Lower lobe of right lung (tissue), 2 donors: Measurements from ENCODE around the gene CEACAM18. TPM values are rescaled to one million over a fixed set of nuclear protein-coding genes. Genes with fewer than 3 reads are reported as not detected.

ENCODE experiments used
- ATAC-seq, 2 donors: fragments of 200-7000 bp; cut with Tn5 transposase; one replicate each; pipeline ENCODE4 v1.9.1; 2020 to 2022; ENCODE audit warnings: mild to moderate bottlenecking in 2 of 2, moderate library complexity in 2 of 2
- DNase-seq: peaks from one replicate; pipeline ENCODE4 v3.0.0-alpha.2; 2020
- H3K27ac ChIP-seq: fragments of 200-600 bp; one replicate; pipeline ENCODE4 v1.8.0; 2022
- H3K27me3 ChIP-seq: fragments of 200-600 bp; one replicate; pipeline ENCODE4 v1.8.0; 2022; ENCODE audit warnings: low read depth
- H3K36me3 ChIP-seq: fragments of 200-600 bp; one replicate; pipeline ENCODE4 v1.8.0; 2022; ENCODE audit warnings: mild to moderate bottlenecking
- H3K4me1 ChIP-seq: fragments of 200-600 bp; one replicate; pipeline ENCODE4 v1.8.0; 2022
- H3K4me3 ChIP-seq: fragments of 200-600 bp; one replicate; pipeline ENCODE4 v1.8.0; 2022; ENCODE audit warnings: mild to moderate bottlenecking
- H3K9me3 ChIP-seq: fragments of 200-600 bp; one replicate; pipeline ENCODE4 v1.8.0; 2022
- intact Hi-C: fragments of 100-400 bp; cut with DNase I; formaldehyde crosslinking; loops from one replicate; pipeline ENCODE4 v1.11.0; 2022
- total RNA-seq: library from RNA; stranded (reverse); fragmentation: NEBNext Ultra II Directional; extraction: Animal tissue kit (Norgen Biotek cat#: 25700); gene quantifications from one replicate; pipeline ENCODE4 v1.2.1, GENCODE V29; 2021
- TF ChIP-seq, protein P1 (sequence below): fragments of 200-600 bp; IDR thresholded peaks from one replicate; pipeline ENCODE4 v1.8.0; 2022; ENCODE audit warnings: antibody characterized with exemption, mild to moderate bottlenecking
- donor health status: DM: no; HTN: yes; CAD: no; lungs with severe emphysema.

CEACAM18 gene
- total RNA-seq, 1 donor from 2014 or later = not detected

DNA sequence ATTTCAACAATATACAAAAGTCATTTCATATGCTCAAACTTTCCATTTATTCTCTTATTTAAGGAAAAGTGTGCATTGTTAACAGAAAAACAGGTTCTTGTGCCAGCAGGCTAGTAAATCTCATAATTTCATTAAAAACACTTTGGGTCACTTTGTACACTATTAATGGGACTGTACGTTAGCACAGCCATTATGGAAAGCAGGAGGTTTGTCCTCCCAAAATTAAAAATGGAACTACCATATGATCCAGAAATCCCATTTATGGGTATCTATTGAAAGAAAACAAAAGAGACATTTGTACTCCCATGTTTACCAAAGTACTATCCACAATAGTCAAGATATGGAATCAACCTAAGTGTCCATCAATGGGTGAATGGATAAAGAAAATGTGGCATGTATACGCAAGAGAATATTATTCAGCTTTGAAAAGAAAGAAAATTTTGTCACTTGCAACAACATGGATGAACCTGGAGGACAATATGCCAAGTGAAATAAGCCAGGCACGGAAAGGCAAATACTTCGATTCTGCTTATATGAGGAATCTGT lies 61.6 kb downstream of the CEACAM18 start:
- intact Hi-C loops = no loop called here
- ATAC-seq (no peak), DNase-seq (no peak)
- TF ChIP-seq, protein P1, sequence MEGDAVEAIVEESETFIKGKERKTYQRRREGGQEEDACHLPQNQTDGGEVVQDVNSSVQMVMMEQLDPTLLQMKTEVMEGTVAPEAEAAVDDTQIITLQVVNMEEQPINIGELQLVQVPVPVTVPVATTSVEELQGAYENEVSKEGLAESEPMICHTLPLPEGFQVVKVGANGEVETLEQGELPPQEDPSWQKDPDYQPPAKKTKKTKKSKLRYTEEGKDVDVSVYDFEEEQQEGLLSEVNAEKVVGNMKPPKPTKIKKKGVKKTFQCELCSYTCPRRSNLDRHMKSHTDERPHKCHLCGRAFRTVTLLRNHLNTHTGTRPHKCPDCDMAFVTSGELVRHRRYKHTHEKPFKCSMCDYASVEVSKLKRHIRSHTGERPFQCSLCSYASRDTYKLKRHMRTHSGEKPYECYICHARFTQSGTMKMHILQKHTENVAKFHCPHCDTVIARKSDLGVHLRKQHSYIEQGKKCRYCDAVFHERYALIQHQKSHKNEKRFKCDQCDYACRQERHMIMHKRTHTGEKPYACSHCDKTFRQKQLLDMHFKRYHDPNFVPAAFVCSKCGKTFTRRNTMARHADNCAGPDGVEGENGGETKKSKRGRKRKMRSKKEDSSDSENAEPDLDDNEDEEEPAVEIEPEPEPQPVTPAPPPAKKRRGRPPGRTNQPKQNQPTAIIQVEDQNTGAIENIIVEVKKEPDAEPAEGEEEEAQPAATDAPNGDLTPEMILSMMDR = no peak
- Histone ChIP-seq H3K4me3 (no peak overlapping the region), H3K36me3 (no peaks in the 10 kb centered on the region), H3K4me1 (no peaks in the 10 kb centered on the region), H3K27me3 (peaks cover 34% of the 10 kb centered on the region), H3K9me3 (no peaks in the 10 kb centered on the region), H3K27ac (no peak overlapping the region)

Other genes starting within 250 kb of the CEACAM18 start
- not detected for gene SIGLECL1, start 227.5 kb upstream of the CEACAM18 start, total RNA-seq
- not detected for gene IGLON5, start 166.9 kb upstream of the CEACAM18 start, total RNA-seq
- 3.2 TPM for gene VSIG10L, start 136.4 kb upstream of the CEACAM18 start, total RNA-seq
- gene ETFB, start 112.2 kb upstream of the CEACAM18 start, total RNA-seq = 59.8 TPM
- gene CLDND2, start 109.5 kb upstream of the CEACAM18 start, total RNA-seq = 1.9 TPM
- 31.7 TPM for gene NKG7, start 105.9 kb upstream of the CEACAM18 start, total RNA-seq
- not detected for gene LIM2, start 90.6 kb upstream of the CEACAM18 start, total RNA-seq
- not detected for gene C19orf84, start 87.9 kb upstream of the CEACAM18 start, total RNA-seq
- gene SIGLEC10, start 60.9 kb upstream of the CEACAM18 start, total RNA-seq = 17.4 TPM
- gene SIGLEC8, start 20.1 kb upstream of the CEACAM18 start, total RNA-seq = 3.0 TPM
- gene SIGLEC12, start 23.3 kb downstream of the CEACAM18 start, total RNA-seq = 5.9 TPM
- 6.5 TPM for gene SIGLEC6, start 53.1 kb downstream of the CEACAM18 start, total RNA-seq
- gene ZNF175, start 92.7 kb downstream of the CEACAM18 start, total RNA-seq = 17.1 TPM
- gene SIGLEC5, start 151.9 kb downstream of the CEACAM18 start, total RNA-seq = 3.1 TPM
- gene SIGLEC14, start 168.3 kb downstream of the CEACAM18 start, total RNA-seq = 20.3 TPM
- 19.8 TPM for gene SPACA6, start 214.8 kb downstream of the CEACAM18 start, total RNA-seq
- not detected for gene HAS1, start 245.5 kb downstream of the CEACAM18 start, total RNA-seq